OCI-LY7 (cell line): ENCODE results near the gene AZU1.

ENCODE experiments used
- CTCF ChIP-seq: fragments of 200-600 bp; sonication (generic); conservative IDR thresholded peaks from 2 replicates; pipeline ENCODE4 v1.5.1; 2014; ENCODE audit warnings: mild to moderate bottlenecking, antibody characterized with exemption, low read length, moderate library complexity, mixed read lengths
- EZH2phosphoT487 ChIP-seq: fragments of 200-600 bp; sonication (generic); IDR thresholded peaks from 2 replicates; pipeline ENCODE4 v1.6.1; 2018; ENCODE audit warnings: low read depth, borderline replicate concordance, mild to moderate bottlenecking, mixed run types, antibody characterized with exemption, low read length, moderate library complexity, mixed read lengths

DNA sequence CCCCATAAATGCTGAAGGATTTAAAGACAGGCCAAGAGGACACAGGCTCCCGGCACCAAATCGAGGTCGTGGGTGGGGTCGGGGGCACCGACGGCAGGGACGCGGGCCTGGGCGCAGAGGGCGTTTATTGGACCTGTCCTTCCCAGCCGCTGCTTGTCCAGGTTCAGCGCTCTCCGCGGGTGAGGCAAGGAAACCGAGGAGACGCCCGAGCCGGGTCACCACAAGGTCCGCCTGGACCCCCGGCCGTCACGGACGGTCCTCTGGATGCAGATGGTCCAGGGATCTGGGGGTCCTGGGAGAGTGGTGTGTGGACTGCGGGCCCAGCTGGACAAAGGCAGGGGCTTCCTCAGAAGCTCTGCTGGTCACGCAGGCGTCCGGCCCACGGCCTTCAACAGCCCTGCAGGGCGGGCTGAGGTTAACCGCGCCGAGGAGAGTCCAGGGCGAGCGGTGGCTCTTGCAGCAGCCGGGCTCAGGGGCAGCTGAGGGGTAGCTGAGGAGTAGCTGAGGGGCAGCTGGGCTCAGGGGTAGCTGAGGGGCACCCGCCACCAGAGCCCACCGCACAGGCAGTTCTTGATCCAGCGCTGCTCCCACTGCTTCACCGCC, 40.3 kb downstream of the AZU1 start:
- TF ChIP-seq CTCF (no peak), EZH2phosphoT487 (no peak)
